D721Med (cell line): ENCODE measurements around the gene DTX1.

Experiments
- DNase-seq: peaks from one replicate; pipeline ENCODE4 v3.0.0; 2011; ENCODE audit warnings: low spot score; ENCODE audit not compliant: insufficient read length
- FAIRE-seq: peaks from 2 replicates; lab custom pipeline; 2011; peaks lifted over from hg19 to GRCh38; lab: Jason Lieb, UNC
- CTCF ChIP-seq: IDR thresholded peaks from 2 replicates; pipeline ENCODE4 v1.5.1; 2012; ENCODE audit warnings: mild to moderate bottlenecking, control low read depth; ENCODE audit not compliant: insufficient read depth; ENCODE audit errors: missing control alignments

Gene DTX1

DNA sequence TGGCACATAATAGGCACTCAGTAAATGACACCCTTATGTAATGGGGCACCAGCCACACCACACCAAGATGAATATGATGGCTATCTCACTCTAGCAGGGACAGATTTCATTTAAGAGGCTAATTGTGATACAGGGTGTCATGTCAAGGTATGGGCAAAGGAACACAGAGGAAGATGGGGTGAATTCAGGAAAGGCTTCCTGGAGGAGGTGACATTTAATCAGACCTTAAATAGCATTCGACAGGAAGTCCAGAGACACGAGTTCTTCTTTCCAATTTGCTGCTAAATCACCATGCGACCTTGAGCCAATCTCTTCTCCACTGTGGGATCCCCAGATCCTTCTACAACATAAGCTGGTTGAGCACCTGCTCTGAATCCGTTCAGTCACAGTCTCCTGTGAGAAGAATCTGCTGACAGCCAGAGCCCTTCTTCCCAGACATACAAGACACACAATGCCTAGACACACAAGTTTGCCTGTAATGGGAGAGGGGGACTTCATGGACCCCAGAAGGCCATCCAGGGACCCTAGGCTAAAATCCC lies 1.5 kb upstream of the DTX1 start:
- no peak for DNase-seq
- FAIRE-seq = no peak
- no peak for TF ChIP-seq CTCF

DNA sequence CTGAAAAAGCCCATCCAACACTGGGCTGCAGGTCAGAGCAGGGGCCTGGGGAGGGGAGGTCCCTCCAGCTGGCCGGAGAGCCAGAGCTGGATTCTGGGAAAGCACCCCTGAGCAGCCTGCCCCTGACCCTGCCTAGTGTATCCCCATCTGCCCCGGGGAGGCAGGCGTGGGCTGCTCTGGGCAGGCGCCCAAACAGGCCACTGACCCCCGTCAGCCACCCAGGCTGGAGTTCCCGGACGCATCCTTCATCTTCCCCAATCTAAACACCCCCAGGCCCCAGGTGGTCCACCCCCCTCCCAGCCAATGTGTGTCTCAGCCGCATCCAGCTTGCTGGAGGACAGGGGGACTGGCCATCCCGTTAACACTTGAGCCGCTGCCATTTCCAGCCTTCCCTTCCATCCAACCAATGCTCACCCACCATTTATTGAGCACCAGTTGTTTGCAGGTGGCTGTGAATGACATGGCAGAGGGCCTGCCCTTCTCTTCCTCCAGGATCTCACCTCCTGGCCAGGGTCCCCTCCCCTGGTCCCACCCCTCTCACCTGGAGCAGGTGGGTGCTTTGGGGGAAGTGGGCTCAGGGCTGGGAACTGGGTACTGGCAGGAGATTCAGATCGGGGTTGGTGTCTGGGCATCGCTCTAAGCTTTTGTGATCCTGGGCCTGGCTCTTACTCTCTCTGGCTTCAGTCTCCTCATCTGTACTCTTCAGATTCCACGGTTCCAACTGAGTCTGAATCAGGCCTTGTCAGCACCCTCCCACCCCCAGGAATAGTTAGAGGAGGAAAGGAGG lies 743 bp upstream of the DTX1 start:
- FAIRE-seq = no peak
- no peak for DNase-seq
- TF ChIP-seq CTCF = no peak

- FAIRE-seq (no peak), DNase-seq (no peak)
- TF ChIP-seq CTCF = no peak
These were observed 224 bp upstream of the DTX1 start for GRCh38 chr12:113056381-113056630.

DNA sequence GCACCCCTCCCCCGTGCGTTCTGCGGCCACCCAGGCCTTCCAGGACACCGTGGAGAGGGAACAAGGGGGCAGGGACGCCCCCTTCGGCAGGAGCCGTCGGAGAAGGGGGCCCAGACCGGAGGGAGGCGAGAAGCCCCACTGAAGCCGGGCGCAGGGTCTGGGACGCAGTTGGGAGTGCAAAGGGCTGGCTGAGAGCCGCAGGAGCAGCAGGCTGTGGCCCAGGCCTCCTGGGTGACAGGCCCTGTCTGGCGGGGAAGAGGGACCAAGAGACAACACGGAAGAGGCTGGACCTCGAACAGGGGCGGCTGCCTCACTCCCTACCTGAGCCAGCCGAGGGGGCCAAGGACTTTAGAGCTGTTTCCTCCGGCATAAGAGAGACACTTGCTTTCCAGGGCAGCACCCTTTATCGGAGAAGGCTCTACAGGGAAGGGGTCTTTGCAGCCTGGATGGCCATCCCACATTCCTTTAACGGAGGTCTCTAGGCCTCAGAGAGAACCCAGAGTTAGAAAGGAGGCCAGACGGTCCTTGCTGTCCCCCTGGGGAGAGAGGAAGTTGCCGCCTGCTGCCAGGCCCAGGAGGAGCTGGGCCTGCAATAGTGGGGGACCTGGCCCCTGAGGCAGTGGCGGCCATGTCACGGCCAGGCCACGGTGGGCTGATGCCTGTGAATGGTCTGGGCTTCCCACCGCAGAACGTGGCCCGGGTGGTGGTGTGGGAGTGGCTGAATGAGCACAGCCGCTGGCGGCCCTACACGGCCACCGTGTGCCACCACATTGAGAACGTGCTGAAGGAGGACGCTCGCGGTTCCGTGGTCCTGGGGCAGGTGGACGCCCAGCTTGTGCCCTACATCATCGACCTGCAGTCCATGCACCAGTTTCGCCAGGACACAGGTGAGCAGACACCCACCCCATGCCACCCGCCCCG lies 1.3 kb downstream of the DTX1 start:
- DNase-seq (no peak), FAIRE-seq (no peak)
- TF ChIP-seq CTCF = no peak

GRCh38 chr12:113058553-113058952 lies 2.0 kb downstream of the DTX1 start:
- no peak for TF ChIP-seq CTCF
- no peak for FAIRE-seq
- DNase-seq = no peak

- TF ChIP-seq CTCF = no peak
- no peak for DNase-seq
- FAIRE-seq = no peak
These were observed 2.6 kb downstream of the DTX1 start for GRCh38 chr12:113059071-113059595.
